Body of pancreas (tissue), 4 donors: ENCODE results near the gene HS6ST2. TPM values are rescaled to one million over a fixed set of nuclear protein-coding genes. Genes with fewer than 3 reads are reported as not detected.

ENCODE experiments used
- ATAC-seq: fragments of 150-250 bp; one replicate; pipeline ENCODE4 v1.9.1; 2016
- DNase-seq, 4 donors: peaks; one replicate each; pipeline ENCODE4 v3.0.0-alpha.2; 2019
- H3K27ac ChIP-seq, 4 donors: fragments of 200-600 bp; sonication (generic); 1 replicate in 3 of 4; 2 replicates in 1 of 4; pipeline versions ENCODE4 v1.5.1 to v1.6.1; 2016 to 2019; ENCODE audit warnings: mild to moderate bottlenecking in 1 of 4, mixed read lengths in 1 of 4, moderate library complexity in 1 of 4
- H3K27me3 ChIP-seq, 2 donors: fragments of 200-600 bp; sonication (generic); one replicate each; pipeline ENCODE4 v1.6.0; 2016; ENCODE audit warnings: mild to moderate bottlenecking in 1 of 2
- H3K36me3 ChIP-seq, 2 donors: fragments of 200-600 bp; sonication (generic); replicated peaks in 1 of 2; 2 replicates each; pipeline ENCODE4 v1.5.1; 2016; ENCODE audit warnings: low read depth in 2 of 2; ENCODE audit not compliant: insufficient read depth in 1 of 2
- H3K4me1 ChIP-seq: fragments of 200-600 bp; sonication (generic); one replicate; pipeline ENCODE4 v1.6.0; 2016
- H3K4me3 ChIP-seq, 2 donors: fragments of 200-600 bp; sonication (generic); 1 replicate in 1 of 2; 2 replicates in 1 of 2; pipeline ENCODE4 v1.5.1; 2016 to 2019
- H3K9me3 ChIP-seq, 3 donors: fragments of 200-600 bp; sonication (generic); 1 replicate in 2 of 3; 2 replicates in 1 of 3; pipeline ENCODE4 v1.5.1; 2016
- CTCF ChIP-seq, 7 experiments: fragments of 450-650 bp in 4 of 7; fragments of 200-600 bp in 3 of 7; sonication (generic) in 3 of 7; IDR thresholded peaks; one replicate each; pipeline ENCODE4 v1.5.1; 2016 to 2019; ENCODE audit warnings: antibody characterized with exemption in 7 of 7
- POLR2A ChIP-seq, 3 donors: fragments of 450-650 bp; IDR thresholded peaks; one replicate each; pipeline ENCODE4 v1.6.1; 2016; ENCODE audit warnings: antibody characterized with exemption in 3 of 3, mild to moderate bottlenecking in 2 of 3
- WGBS, 2 donors: methylation state at CpG; one replicate each; pipeline ENCODE4 v1.1.5; 2017; 5-methylcytosine and 5-hydroxymethylcytosine counted together
- intact Hi-C: fragments of 100-400 bp; cut with DNase I; formaldehyde crosslinking; loops from one replicate; pipeline ENCODE4 v1.15.1; 2023
- total RNA-seq, 2 donors: library from RNA; depleted of rRNA; stranded (reverse); fragments of >200 nt; gene quantifications; one replicate each; pipeline ENCODE4 v1.1.0, GENCODE V29; 2016

The HS6ST2 gene
- total RNA-seq, 2 donors from 2014 or later, result 2.6 to 5.3 TPM

DNA sequence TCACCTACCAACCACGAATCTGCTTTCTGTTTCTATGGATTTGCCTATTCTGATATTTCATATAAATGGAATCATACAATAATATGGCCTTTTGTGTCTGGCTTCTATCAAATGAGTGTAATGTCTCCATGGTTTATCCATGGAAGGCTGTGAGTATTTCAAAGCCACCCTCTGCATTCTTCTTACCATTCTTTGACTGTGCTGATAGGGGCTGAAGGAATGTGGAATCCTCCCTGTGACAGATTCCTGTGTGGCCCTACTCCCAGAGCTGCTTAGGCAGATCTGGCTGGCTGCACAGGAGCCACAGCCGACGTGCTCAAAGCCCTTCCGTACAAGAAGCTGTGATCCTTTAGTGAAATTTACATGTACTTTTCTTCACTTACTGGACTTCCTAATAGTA, 163.2 kb downstream of the HS6ST2 start:
- ATAC-seq (no peak), DNase-seq (no peak)
- Histone ChIP-seq H3K4me1 (no peaks in the 10 kb centered on the region), H3K27ac (no peak overlapping the region), H3K36me3 (no peaks in the 10 kb centered on the region), H3K9me3 (no peaks in the 10 kb centered on the region), H3K4me3 (no peak overlapping the region), H3K27me3 (no peaks in the 10 kb centered on the region)
- WGBS, 2 donors, result 87 to 89% methylated on average over 3 to 4 of the region's 4 CpGs
- intact Hi-C loops, result no loop called here
- TF ChIP-seq POLR2A (IDR thresholded peaks at IDR 0.05), result no peak
- no peak for TF ChIP-seq CTCF (IDR thresholded peaks at IDR 0.05)

DNA sequence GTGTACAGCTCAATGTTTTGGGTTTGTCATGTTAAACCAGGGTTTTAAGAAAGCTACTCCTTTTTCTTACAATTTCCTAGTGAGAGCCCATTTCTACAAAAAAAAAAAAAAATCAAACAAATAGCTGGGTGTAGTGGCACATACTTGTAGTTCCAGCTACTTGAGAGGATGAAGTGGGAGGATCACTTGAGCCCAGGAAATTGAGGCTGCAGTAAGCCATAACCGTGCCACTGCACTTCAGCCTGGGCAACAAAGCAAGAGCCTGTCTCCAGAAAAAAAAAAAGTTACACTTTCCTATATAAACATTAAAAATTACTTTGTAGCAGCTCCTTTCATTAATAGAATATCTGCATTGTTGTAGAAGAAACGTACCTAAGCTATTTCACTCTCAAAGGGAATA, 166.7 kb downstream of the HS6ST2 start:
- Histone ChIP-seq H3K36me3 (no peaks in the 10 kb centered on the region), H3K27ac (no peak overlapping the region), H3K27me3 (no peaks in the 10 kb centered on the region), H3K4me3 (no peak overlapping the region), H3K4me1 (no peaks in the 10 kb centered on the region), H3K9me3 (no peaks in the 10 kb centered on the region)
- TF ChIP-seq CTCF (IDR thresholded peaks at IDR 0.05), result no peak
- TF ChIP-seq POLR2A (IDR thresholded peaks at IDR 0.05), result no peak
- DNase-seq (no peak), ATAC-seq (no peak)
- 78 to 86% methylated on average over 1 to 2 of the region's 2 CpGs for WGBS, 2 donors
- intact Hi-C loops, result no loop called here

DNA sequence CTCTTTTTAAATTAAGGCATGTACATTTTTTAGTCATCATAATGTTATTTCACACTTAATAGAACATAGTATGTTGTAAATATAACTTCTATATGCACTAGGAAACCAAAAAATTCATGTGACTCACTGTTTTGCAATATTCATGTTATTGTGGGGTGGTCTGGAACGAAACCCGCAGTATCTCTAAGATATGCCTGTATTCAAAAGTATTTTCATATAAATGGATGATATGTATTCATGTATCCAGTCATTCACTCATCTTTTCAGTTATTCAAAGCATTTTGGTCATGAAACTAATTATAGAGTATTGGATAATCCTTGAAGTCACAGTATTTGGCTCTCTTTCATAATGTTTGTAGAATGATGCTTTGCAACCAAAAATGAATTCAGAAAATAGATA, 168.1 kb downstream of the HS6ST2 start:
- TF ChIP-seq POLR2A (IDR thresholded peaks at IDR 0.05) (no peak), CTCF (IDR thresholded peaks at IDR 0.05) (no peak)
- H3K9me3 ChIP-seq, result no peaks in the 10 kb centered on the region
- WGBS, 2 donors, result 85 to 97% methylated on average over 2 of the region's 2 CpGs
- no peaks in the 10 kb centered on the region for H3K4me1 ChIP-seq
- no peaks in the 10 kb centered on the region for H3K27me3 ChIP-seq
- DNase-seq, result no peak
- H3K4me3 ChIP-seq, result no peak overlapping the region
- no peak for ATAC-seq
- no peak overlapping the region for H3K27ac ChIP-seq
- intact Hi-C loops, result no loop called here
- H3K36me3 ChIP-seq, result no peaks in the 10 kb centered on the region

DNA sequence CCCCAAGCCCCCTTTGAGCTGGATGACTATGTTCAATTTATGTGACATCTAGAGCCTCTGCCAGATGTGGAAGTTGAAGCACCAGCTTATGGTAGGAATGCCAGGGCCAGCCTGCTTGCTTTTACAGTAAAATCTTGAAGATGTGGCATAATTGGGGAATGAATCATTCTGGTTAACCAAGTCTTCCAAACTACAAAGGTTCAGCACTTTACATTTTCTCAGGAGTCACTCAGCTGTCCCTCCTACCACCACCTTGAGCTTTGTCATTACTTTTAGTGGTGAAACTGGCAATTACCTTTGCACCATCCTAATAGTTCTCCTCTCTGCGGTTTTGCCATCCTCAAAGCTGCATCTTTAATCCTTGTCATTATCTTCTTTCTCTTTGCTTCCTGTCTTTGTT, 172.2 kb downstream of the HS6ST2 start:
- Histone ChIP-seq H3K4me1 (no peaks in the 10 kb centered on the region), H3K36me3 (no peaks in the 10 kb centered on the region), H3K27me3 (no peaks in the 10 kb centered on the region), H3K9me3 (no peaks in the 10 kb centered on the region), H3K4me3 (no peak overlapping the region), H3K27ac (no peak overlapping the region)
- WGBS, 2 donors, result 100% methylated on average over 1 of the region's 1 CpG
- ATAC-seq (no peak), DNase-seq (no peak)
- intact Hi-C loops, result no loop called here
- TF ChIP-seq POLR2A (IDR thresholded peaks at IDR 0.05) (no peak), CTCF (IDR thresholded peaks at IDR 0.05) (no peak)

DNA sequence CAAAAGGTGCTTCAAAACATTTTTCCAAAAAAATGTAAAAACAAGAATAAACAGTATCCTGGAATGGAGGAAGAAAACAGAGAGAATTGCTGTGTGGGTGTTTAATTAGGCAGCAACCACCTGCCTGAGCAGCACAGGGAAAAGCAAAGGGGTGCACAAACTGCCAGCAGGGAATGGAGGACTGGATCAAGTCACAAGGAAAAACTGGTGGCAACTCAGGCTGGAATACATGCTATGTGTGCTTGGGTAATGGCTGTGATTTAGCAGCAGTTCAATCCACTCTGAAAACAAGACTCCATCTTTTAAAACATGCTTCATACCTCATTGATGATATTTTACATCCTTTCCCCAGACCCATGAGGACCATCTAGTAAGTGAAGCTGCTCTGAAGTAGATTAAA, 179.5 kb downstream of the HS6ST2 start:
- Histone ChIP-seq H3K36me3 (no peaks in the 10 kb centered on the region), H3K4me3 (no peak overlapping the region), H3K27ac (no peak overlapping the region), H3K9me3 (no peaks in the 10 kb centered on the region), H3K4me1 (no peaks in the 10 kb centered on the region), H3K27me3 (no peaks in the 10 kb centered on the region)
- TF ChIP-seq CTCF (IDR thresholded peaks at IDR 0.05), result no peak
- DNase-seq (no peak), ATAC-seq (no peak)
- intact Hi-C loops, result no loop called here
